ENCODE measurements around the gene SMAP2.

DNA sequence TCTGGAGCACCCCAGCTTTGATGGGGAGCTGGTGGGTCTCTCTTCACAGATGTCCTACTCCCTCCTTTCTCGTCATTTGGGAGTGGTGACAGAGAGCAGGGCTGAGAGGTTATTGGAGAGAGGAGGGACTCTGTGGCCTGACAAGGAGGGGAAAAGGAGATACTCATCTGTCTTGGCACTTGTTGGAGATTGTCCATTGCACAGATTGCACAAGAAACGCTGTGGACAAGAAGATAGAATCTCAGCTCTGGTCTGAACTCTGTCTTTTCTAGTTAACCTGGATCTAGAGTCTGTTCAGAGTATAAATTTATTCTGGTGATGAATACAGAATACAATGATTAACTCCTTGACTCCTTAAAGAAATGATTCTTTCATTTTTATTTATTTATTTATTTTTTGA is 22.4 kb upstream of the SMAP2 start:
- TF ChIP-seq, protein P1, sequence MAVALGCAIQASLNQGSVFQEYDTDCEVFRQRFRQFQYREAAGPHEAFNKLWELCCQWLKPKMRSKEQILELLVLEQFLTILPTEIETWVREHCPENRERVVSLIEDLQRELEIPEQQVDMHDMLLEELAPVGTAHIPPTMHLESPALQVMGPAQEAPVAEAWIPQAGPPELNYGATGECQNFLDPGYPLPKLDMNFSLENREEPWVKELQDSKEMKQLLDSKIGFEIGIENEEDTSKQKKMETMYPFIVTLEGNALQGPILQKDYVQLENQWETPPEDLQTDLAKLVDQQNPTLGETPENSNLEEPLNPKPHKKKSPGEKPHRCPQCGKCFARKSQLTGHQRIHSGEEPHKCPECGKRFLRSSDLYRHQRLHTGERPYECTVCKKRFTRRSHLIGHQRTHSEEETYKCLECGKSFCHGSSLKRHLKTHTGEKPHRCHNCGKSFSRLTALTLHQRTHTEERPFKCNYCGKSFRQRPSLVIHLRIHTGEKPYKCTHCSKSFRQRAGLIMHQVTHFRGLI (tag by site-specific recombination; IDR thresholded peaks at IDR 0.05) = no peak
- TF ChIP-seq, protein P2, sequence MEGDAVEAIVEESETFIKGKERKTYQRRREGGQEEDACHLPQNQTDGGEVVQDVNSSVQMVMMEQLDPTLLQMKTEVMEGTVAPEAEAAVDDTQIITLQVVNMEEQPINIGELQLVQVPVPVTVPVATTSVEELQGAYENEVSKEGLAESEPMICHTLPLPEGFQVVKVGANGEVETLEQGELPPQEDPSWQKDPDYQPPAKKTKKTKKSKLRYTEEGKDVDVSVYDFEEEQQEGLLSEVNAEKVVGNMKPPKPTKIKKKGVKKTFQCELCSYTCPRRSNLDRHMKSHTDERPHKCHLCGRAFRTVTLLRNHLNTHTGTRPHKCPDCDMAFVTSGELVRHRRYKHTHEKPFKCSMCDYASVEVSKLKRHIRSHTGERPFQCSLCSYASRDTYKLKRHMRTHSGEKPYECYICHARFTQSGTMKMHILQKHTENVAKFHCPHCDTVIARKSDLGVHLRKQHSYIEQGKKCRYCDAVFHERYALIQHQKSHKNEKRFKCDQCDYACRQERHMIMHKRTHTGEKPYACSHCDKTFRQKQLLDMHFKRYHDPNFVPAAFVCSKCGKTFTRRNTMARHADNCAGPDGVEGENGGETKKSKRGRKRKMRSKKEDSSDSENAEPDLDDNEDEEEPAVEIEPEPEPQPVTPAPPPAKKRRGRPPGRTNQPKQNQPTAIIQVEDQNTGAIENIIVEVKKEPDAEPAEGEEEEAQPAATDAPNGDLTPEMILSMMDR (tag by site-specific recombination; IDR thresholded peaks at IDR 0.05) = no peak
- no peak for TF ChIP-seq GFI1B (tag by site-specific recombination; IDR thresholded peaks at IDR 0.05)
- no peak for TF ChIP-seq ZNF18 (tag by site-specific recombination; IDR thresholded peaks at IDR 0.05)
- TF ChIP-seq ZNF777 (tag by site-specific recombination; IDR thresholded peaks at IDR 0.05; ENCODE audit: borderline replicate concordance) = no peak
- no peak for TF ChIP-seq ZNF423 (tag by site-specific recombination; IDR thresholded peaks at IDR 0.05)
- no peak for TF ChIP-seq PRDM2 (tag by site-specific recombination; IDR thresholded peaks at IDR 0.05; ENCODE audit: borderline replicate concordance)
- no peak for TF ChIP-seq ZIC2 (tag by site-specific recombination; IDR thresholded peaks at IDR 0.05)
- TF ChIP-seq SP7 (tag by site-specific recombination; IDR thresholded peaks at IDR 0.05) = no peak
- TF ChIP-seq, protein P3, sequence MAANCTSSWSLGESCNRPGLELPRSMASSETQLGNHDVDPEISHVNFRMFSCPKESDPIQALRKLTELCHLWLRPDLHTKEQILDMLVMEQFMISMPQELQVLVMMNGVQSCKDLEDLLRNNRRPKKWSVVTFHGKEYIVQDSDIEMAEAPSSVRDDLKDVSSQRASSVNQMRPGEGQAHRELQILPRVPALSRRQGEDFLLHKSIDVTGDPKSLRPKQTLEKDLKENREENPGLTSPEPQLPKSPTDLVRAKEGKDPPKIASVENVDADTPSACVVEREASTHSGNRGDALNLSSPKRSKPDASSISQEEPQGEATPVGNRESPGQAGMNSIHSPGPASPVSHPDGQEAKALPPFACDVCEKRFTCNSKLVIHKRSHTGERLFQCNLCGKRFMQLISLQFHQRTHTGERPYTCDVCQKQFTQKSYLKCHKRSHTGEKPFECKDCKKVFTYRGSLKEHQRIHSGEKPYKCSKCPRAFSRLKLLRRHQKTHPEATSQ (tag by site-specific recombination; IDR thresholded peaks at IDR 0.05) = no peak
- TF ChIP-seq, protein P4, sequence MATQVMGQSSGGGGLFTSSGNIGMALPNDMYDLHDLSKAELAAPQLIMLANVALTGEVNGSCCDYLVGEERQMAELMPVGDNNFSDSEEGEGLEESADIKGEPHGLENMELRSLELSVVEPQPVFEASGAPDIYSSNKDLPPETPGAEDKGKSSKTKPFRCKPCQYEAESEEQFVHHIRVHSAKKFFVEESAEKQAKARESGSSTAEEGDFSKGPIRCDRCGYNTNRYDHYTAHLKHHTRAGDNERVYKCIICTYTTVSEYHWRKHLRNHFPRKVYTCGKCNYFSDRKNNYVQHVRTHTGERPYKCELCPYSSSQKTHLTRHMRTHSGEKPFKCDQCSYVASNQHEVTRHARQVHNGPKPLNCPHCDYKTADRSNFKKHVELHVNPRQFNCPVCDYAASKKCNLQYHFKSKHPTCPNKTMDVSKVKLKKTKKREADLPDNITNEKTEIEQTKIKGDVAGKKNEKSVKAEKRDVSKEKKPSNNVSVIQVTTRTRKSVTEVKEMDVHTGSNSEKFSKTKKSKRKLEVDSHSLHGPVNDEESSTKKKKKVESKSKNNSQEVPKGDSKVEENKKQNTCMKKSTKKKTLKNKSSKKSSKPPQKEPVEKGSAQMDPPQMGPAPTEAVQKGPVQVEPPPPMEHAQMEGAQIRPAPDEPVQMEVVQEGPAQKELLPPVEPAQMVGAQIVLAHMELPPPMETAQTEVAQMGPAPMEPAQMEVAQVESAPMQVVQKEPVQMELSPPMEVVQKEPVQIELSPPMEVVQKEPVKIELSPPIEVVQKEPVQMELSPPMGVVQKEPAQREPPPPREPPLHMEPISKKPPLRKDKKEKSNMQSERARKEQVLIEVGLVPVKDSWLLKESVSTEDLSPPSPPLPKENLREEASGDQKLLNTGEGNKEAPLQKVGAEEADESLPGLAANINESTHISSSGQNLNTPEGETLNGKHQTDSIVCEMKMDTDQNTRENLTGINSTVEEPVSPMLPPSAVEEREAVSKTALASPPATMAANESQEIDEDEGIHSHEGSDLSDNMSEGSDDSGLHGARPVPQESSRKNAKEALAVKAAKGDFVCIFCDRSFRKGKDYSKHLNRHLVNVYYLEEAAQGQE (tag by site-specific recombination; IDR thresholded peaks at IDR 0.05) = no peak
- no peak for TF ChIP-seq ZBTB1 (tag by site-specific recombination; IDR thresholded peaks at IDR 0.05)
